ENCODE data around the gene TMEM129.

Gene TMEM129

GRCh38 chr4:1670279-1670678 is 50.8 kb downstream of the TMEM129 start:
- no peaks in the 10 kb centered on the region for H3K4me1 ChIP-seq (ENCODE audit: control insufficient read depth, insufficient read depth, low read length)
- CTCF ChIA-PET = interaction anchor here (0.6 kb wide), 1 partner anchor 60 kb away, joined by 3 read pairs; no protein-coding TSS in a partner anchor
- no peak for TF ChIP-seq BCL11B (tag by site-specific recombination; IDR thresholded peaks at IDR 0.05; ENCODE audit: low read depth)
- TF ChIP-seq MEIS1 (CRISPR knock-in tag; IDR thresholded peaks at IDR 0.05; ENCODE audit: borderline replicate concordance) = no peak
- no peak for TF ChIP-seq ZNF311 (tag by site-specific recombination; IDR thresholded peaks at IDR 0.05; ENCODE audit: borderline replicate concordance)
- no peak for TF ChIP-seq ZNF211 (tag by site-specific recombination; IDR thresholded peaks at IDR 0.05; ENCODE audit: low read depth)
- H3K27ac ChIP-seq (ENCODE audit: extremely low read depth, low read depth, low read length) = no peak overlapping the region
- H3K9me3 ChIP-seq (ENCODE audit: control insufficient read depth, insufficient read depth, low read depth, low read length) = no peaks in the 10 kb centered on the region
- no peak overlapping the region for H3K4me3 ChIP-seq (ENCODE audit: low read depth, low read length)
- POLR2A ChIA-PET = no interaction called here
- H3K36me3 ChIP-seq (ENCODE audit: control insufficient read depth in 2 of 2, insufficient read depth in 1 of 2, low read length in 2 of 2) = no peaks in the 10 kb centered on the region

- no peak for TF ChIP-seq SP3 (tag by site-specific recombination; IDR thresholded peaks at IDR 0.05)
- TF ChIP-seq ZNF280C (tag by site-specific recombination; IDR thresholded peaks at IDR 0.05) = no peak
- TF ChIP-seq ZBTB1 (tag by site-specific recombination; IDR thresholded peaks at IDR 0.05) = no peak
- no peak for TF ChIP-seq HOXA7 (CRISPR knock-in tag; IDR thresholded peaks at IDR 0.05; ENCODE audit: borderline replicate concordance)
- no peak for TF ChIP-seq ZNF202 (tag by site-specific recombination; IDR thresholded peaks at IDR 0.05; ENCODE audit: borderline replicate concordance)
- TF ChIP-seq SP2 (tag by site-specific recombination; IDR thresholded peaks at IDR 0.05) = no peak
- no peak for TF ChIP-seq YY2 (tag by site-specific recombination; IDR thresholded peaks at IDR 0.05)
- no peak for TF ChIP-seq ZNF404 (tag by site-specific recombination; IDR thresholded peaks at IDR 0.05)
- TF ChIP-seq ZFP3 (tag by site-specific recombination; IDR thresholded peaks at IDR 0.05; ENCODE audit: low read depth) = no peak
- no peak overlapping the region for H3K27ac ChIP-seq (ENCODE audit: extremely low read depth, low read depth, low read length)
- H3K9me3 ChIP-seq (ENCODE audit: control insufficient read depth, insufficient read depth, low read depth, low read length) = no peaks in the 10 kb centered on the region
- no peaks in the 10 kb centered on the region for H3K4me1 ChIP-seq (ENCODE audit: control insufficient read depth, insufficient read depth, low read length)
- no peak overlapping the region for H3K4me3 ChIP-seq (ENCODE audit: low read depth, low read length)
- CTCF ChIA-PET = no interaction called here
- H3K36me3 ChIP-seq (ENCODE audit: control insufficient read depth in 2 of 2, insufficient read depth in 1 of 2, low read length in 2 of 2) = no peaks in the 10 kb centered on the region
- POLR2A ChIA-PET = no interaction called here
These were observed 51.3 kb downstream of the TMEM129 start for GRCh38 chr4:1669850-1670249.

GRCh38 chr4:1669270-1669669 is 51.9 kb downstream of the TMEM129 start:
- CTCF ChIA-PET = no interaction called here

More at GRCh38 chr4:1669270-1669669, 51.9 kb downstream of the TMEM129 start:
- Histone ChIP-seq H3K4me3 (ENCODE audit: low read depth, low read length) (no peak overlapping the region), H3K36me3 (ENCODE audit: control insufficient read depth in 2 of 2, insufficient read depth in 1 of 2, low read length in 2 of 2) (no peaks in the 10 kb centered on the region), H3K4me1 (ENCODE audit: control insufficient read depth, insufficient read depth, low read length) (no peaks in the 10 kb centered on the region), H3K9me3 (ENCODE audit: control insufficient read depth, insufficient read depth, low read depth, low read length) (no peaks in the 10 kb centered on the region), H3K27ac (ENCODE audit: extremely low read depth, low read depth, low read length) (no peak overlapping the region)
- POLR2A ChIA-PET = no interaction called here
- no peak for TF ChIP-seq ZNF366 (tag by site-specific recombination; conservative IDR thresholded peaks at IDR 0.05)
- no peak for TF ChIP-seq ZSCAN16 (tag by site-specific recombination; IDR thresholded peaks at IDR 0.05)
- no peak for TF ChIP-seq ZNF529 (tag by site-specific recombination; IDR thresholded peaks at IDR 0.05; ENCODE audit: insufficient replicate concordance)
- no peak for TF ChIP-seq ZNF544 (tag by site-specific recombination; IDR thresholded peaks at IDR 0.05)
- TF ChIP-seq ZSCAN5A (tag by site-specific recombination; IDR thresholded peaks at IDR 0.05) = no peak
- TF ChIP-seq ZNF132 (tag by site-specific recombination; IDR thresholded peaks at IDR 0.05; ENCODE audit: borderline replicate concordance) = no peak
- TF ChIP-seq ZFHX2 (tag by site-specific recombination; conservative IDR thresholded peaks at IDR 0.05) = no peak
- no peak for TF ChIP-seq ZNF335 (tag by site-specific recombination; conservative IDR thresholded peaks at IDR 0.05)
- TF ChIP-seq ZNF248 (tag by site-specific recombination; IDR thresholded peaks at IDR 0.05) = no peak
- no peak for TF ChIP-seq RBAK (tag by site-specific recombination; IDR thresholded peaks at IDR 0.05)
- no peak for TF ChIP-seq ZNF585B (tag by site-specific recombination; IDR thresholded peaks at IDR 0.05)
